ENCODE data around the gene CCDC34.

CCDC34 gene

DNA sequence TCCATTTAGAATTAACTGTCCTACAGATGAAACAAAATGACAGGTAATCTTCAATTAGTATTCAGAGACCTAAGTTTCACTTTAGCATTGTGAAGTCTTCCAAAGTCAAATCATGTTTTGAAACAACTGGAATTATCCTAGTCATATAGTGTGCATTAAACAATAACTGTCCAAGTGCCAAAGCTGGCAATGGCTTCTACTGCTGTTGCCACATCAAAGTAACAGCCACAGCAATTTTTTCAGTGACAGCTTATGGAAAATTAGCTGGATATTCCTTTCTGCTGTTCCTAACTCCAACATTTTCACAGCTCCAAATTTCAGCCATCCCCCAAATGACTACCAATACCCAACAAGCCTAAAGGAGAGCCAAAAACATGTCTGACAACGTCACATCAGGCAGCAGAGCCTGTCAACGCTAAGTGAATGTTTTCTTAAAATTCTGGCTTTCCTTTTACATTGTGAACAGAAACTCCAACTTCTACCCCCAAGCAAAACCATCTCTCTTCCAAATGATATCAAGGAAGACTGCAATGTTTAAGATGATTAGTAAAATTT is 45.3 kb upstream of the CCDC34 start:
- H3K27ac ChIP-seq, result no peak overlapping the region
- TF ChIP-seq, protein P1, sequence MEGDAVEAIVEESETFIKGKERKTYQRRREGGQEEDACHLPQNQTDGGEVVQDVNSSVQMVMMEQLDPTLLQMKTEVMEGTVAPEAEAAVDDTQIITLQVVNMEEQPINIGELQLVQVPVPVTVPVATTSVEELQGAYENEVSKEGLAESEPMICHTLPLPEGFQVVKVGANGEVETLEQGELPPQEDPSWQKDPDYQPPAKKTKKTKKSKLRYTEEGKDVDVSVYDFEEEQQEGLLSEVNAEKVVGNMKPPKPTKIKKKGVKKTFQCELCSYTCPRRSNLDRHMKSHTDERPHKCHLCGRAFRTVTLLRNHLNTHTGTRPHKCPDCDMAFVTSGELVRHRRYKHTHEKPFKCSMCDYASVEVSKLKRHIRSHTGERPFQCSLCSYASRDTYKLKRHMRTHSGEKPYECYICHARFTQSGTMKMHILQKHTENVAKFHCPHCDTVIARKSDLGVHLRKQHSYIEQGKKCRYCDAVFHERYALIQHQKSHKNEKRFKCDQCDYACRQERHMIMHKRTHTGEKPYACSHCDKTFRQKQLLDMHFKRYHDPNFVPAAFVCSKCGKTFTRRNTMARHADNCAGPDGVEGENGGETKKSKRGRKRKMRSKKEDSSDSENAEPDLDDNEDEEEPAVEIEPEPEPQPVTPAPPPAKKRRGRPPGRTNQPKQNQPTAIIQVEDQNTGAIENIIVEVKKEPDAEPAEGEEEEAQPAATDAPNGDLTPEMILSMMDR (conservative IDR thresholded peaks at IDR 0.05; ENCODE audit: low read depth), result no peak
- ChIA-PET CTCF (interaction anchor here (0.6 kb wide), 1 partner anchor 57 kb away, joined by 3 read pairs; no protein-coding TSS in a partner anchor), POLR2A (ENCODE audit: low non-redundant PET) (no interaction called here)
- no peak for DNase-seq (ENCODE audit: low spot score)

GRCh38 chr11:27406498-27407354 is 43.7 kb upstream of the CCDC34 start:
- DNase-seq (ENCODE audit: low spot score), result no peak
- H3K27ac ChIP-seq, result no peak overlapping the region
- POLR2A ChIA-PET (ENCODE audit: low non-redundant PET), result no interaction called here
- TF ChIP-seq, protein P1 (conservative IDR thresholded peaks at IDR 0.05; ENCODE audit: low read depth), result no peak
- CTCF ChIA-PET, result interaction anchor here (0.6 kb wide), 1 partner anchor 72 kb away, joined by 3 read pairs; no protein-coding TSS in a partner anchor

DNA sequence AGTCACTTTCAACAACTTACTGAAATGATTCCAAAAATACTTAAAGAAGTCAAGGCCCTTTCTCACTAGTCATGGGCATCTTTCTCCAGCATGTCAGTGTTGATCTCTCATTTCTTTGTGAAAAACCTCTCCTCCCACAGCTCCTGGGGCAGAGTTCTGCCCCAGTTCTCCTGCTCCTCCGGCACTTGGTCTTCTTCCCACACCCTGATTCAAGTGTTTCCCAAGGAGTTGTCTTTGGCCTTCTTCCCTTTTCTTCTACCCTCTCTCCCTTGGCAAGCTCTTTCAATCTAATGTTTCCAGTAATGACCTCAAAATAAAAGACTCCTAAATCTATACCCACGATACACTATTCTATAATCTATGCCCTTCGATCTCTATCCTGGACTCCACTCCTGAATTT is 42.1 kb upstream of the CCDC34 start:
- H3K27ac ChIP-seq, result no peak overlapping the region
- CTCF ChIA-PET, result interaction anchor here (0.7 kb wide), 1 partner anchor 36 kb away, joined by 3 read pairs; no protein-coding TSS in a partner anchor
- POLR2A ChIA-PET (ENCODE audit: low non-redundant PET), result no interaction called here

GRCh38 chr11:27404427-27404826 is 41.4 kb upstream of the CCDC34 start:
- TF ChIP-seq, protein P1 (conservative IDR thresholded peaks at IDR 0.05; ENCODE audit: low read depth), result no peak
- ChIA-PET CTCF (interaction anchor here (0.7 kb wide), 1 partner anchor 36 kb away, joined by 3 read pairs; no protein-coding TSS in a partner anchor), POLR2A (ENCODE audit: low non-redundant PET) (no interaction called here)
- DNase-seq (ENCODE audit: low spot score), result no peak
- H3K27ac ChIP-seq, result no peak overlapping the region

More for the DNA sequence above, 42.1 kb upstream of the CCDC34 start:
- TF ChIP-seq, protein P1 (conservative IDR thresholded peaks at IDR 0.05; ENCODE audit: low read depth), result no peak
- no peak for DNase-seq (ENCODE audit: low spot score)

DNA sequence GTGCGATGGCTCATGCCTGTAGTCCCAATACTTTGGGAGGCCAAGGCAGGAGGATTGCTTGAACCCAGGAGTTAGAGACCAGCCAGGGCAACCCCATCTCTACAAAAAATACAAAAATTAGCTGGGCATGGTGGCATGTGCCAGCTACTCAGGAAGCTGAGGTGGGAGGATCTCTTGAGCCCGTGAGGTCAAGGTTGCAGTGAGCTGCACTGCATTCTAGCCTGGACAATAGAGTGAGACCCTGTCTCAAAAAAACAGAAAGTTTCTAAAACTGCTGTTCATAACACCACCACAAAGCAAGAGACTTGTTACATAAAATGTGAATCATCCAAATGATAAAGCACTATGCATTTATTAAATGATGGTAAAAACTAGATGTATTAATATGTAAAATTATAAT is 40.2 kb upstream of the CCDC34 start:
- CTCF ChIA-PET, result interaction anchor here (0.5 kb wide), 1 partner anchor 9 kb away, joined by 3 read pairs; no protein-coding TSS in a partner anchor
- no peak overlapping the region for H3K27ac ChIP-seq
- POLR2A ChIA-PET (ENCODE audit: low non-redundant PET), result no interaction called here

GRCh38 chr11:27402450-27402849 is 39.4 kb upstream of the CCDC34 start:
- no peak for DNase-seq (ENCODE audit: low spot score)
- no peak overlapping the region for H3K27ac ChIP-seq
- TF ChIP-seq, protein P1 (conservative IDR thresholded peaks at IDR 0.05; ENCODE audit: low read depth), result no peak
- ChIA-PET POLR2A (ENCODE audit: low non-redundant PET) (no interaction called here), CTCF (no interaction called here)

More for the DNA sequence above, 40.2 kb upstream of the CCDC34 start:
- DNase-seq (ENCODE audit: low spot score), result no peak
- TF ChIP-seq, protein P1 (conservative IDR thresholded peaks at IDR 0.05; ENCODE audit: low read depth), result no peak

Measured in RWPE1 (cell line).